Esophagus squamous epithelium (tissue), 5 donors: Measurements from ENCODE around the gene CHN2. TPM values are rescaled to one million over a fixed set of nuclear protein-coding genes. Genes with fewer than 3 reads are reported as not detected.

Experiments
- DNase-seq: peaks from one replicate; lab custom pipeline; 2025; lab: John Stamatoyannopoulos, UW
- H3K27ac ChIP-seq, 4 donors: fragments of 200-600 bp; sonication (generic); one replicate each; pipeline ENCODE4 v1.5.1; 2016 to 2019; ENCODE audit warnings: mild to moderate bottlenecking in 1 of 4
- H3K27me3 ChIP-seq, 4 donors: fragments of 200-600 bp; sonication (generic); 1 replicate in 3 of 4; 2 replicates in 1 of 4; pipeline versions ENCODE4 v1.5.1 to v1.6.0; 2017 to 2021; ENCODE audit warnings: antibody characterized with exemption in 1 of 4
- H3K36me3 ChIP-seq, 3 donors: fragments of 200-600 bp; sonication (generic); one replicate each; pipeline ENCODE4 v1.5.1; 2016 to 2019
- H3K4me1 ChIP-seq, 3 donors: fragments of 200-600 bp; sonication (generic); one replicate each; pipeline ENCODE4 v1.5.1; 2017 to 2019
- H3K4me3 ChIP-seq, 4 donors: fragments of 200-600 bp; sonication (generic); 1 replicate in 3 of 4; 2 replicates in 1 of 4; pipeline ENCODE4 v1.5.1; 2016 to 2019; ENCODE audit warnings: mild to moderate bottlenecking in 2 of 4, moderate library complexity in 1 of 4
- H3K9me3 ChIP-seq, 3 donors: fragments of 200-600 bp; sonication (generic); one replicate each; pipeline ENCODE4 v1.5.1; 2016 to 2019
- POLR2A ChIP-seq, 4 donors: fragments of 450-650 bp; IDR thresholded peaks; one replicate each; pipeline ENCODE4 v1.6.1; 2017; ENCODE audit warnings: antibody characterized with exemption in 4 of 4, mild to moderate bottlenecking in 4 of 4, moderate library complexity in 3 of 4
- WGBS, 2 donors: methylation state at CpG; one replicate each; pipeline ENCODE4 v1.1.5; 2018; 5-methylcytosine and 5-hydroxymethylcytosine counted together
- intact Hi-C: fragments of 100-400 bp; cut with DNase I; formaldehyde crosslinking; loops from one replicate; pipeline ENCODE4 v1.15.0; 2022
- total RNA-seq, 4 donors: library from RNA; depleted of rRNA; stranded (reverse); fragments of >200 nt; gene quantifications; one replicate each; pipeline ENCODE4 v1.1.0, GENCODE V29; 2016
- TF ChIP-seq, protein P1 (sequence below), 6 experiments: fragments of 450-650 bp in 4 of 6; fragments of 200-600 bp in 2 of 6; sonication (generic) in 2 of 6; IDR thresholded peaks; one replicate each; pipeline ENCODE4 v1.5.1; 2016 to 2019; ENCODE audit warnings: antibody characterized with exemption in 6 of 6, mild to moderate bottlenecking in 4 of 6, moderate library complexity in 4 of 6
- donor health status: DM: yes; HTN: yes; CAD: no.

CHN2 gene
- total RNA-seq, 4 donors from 2014 or later, result 0.08 to 8.6 (median 1.7) TPM

- H3K27me3 ChIP-seq, result no peaks in the 10 kb centered on the region
- no peak overlapping the region for H3K27ac ChIP-seq
- H3K4me3 ChIP-seq, result no peak overlapping the region
- no peaks in the 10 kb centered on the region for H3K9me3 ChIP-seq
- WGBS, 2 donors, result 97% methylated on average over 1 to 2 of the region's 2 CpGs
- no peaks in the 10 kb centered on the region for H3K36me3 ChIP-seq
- DNase-seq, result no peak
- intact Hi-C loops, result no loop called here
- TF ChIP-seq POLR2A (IDR thresholded peaks at IDR 0.05), result no peak
- TF ChIP-seq, protein P1, sequence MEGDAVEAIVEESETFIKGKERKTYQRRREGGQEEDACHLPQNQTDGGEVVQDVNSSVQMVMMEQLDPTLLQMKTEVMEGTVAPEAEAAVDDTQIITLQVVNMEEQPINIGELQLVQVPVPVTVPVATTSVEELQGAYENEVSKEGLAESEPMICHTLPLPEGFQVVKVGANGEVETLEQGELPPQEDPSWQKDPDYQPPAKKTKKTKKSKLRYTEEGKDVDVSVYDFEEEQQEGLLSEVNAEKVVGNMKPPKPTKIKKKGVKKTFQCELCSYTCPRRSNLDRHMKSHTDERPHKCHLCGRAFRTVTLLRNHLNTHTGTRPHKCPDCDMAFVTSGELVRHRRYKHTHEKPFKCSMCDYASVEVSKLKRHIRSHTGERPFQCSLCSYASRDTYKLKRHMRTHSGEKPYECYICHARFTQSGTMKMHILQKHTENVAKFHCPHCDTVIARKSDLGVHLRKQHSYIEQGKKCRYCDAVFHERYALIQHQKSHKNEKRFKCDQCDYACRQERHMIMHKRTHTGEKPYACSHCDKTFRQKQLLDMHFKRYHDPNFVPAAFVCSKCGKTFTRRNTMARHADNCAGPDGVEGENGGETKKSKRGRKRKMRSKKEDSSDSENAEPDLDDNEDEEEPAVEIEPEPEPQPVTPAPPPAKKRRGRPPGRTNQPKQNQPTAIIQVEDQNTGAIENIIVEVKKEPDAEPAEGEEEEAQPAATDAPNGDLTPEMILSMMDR (IDR thresholded peaks at IDR 0.05), result no peak
- no peaks in the 10 kb centered on the region for H3K4me1 ChIP-seq
Measured at GRCh38 chr7:29229066-29229465, 34.5 kb downstream of the CHN2 start.

DNA sequence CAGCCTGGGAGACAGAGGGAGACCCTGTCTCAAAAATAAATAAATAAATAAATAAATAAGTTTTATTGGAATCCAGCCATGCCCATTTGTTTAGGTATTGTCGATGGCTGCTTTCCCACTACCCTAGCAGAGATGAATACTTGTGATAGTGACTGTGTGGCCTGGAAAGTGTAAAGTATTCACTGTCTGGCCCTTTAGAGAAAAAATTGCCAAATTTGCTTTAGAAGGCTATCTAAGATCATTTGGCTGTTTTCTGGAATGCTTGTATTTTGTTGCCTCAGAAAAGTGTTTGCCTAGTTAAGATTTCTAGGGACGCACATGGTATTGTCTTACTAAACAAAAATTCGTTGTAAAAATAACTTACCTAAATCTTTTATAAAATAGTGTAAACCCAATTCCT, 35.4 kb downstream of the CHN2 start:
- no peaks in the 10 kb centered on the region for H3K36me3 ChIP-seq
- H3K9me3 ChIP-seq, result no peaks in the 10 kb centered on the region
- no peak overlapping the region for H3K27ac ChIP-seq
- TF ChIP-seq, protein P1 (IDR thresholded peaks at IDR 0.05), result no peak
- no peak for TF ChIP-seq POLR2A (IDR thresholded peaks at IDR 0.05)
- no peaks in the 10 kb centered on the region for H3K27me3 ChIP-seq
- intact Hi-C loops, result no loop called here
- 79 to 85% methylated on average over 3 of the region's 3 CpGs for WGBS, 2 donors
- no peak for DNase-seq
- H3K4me1 ChIP-seq, result no peaks in the 10 kb centered on the region
- no peak overlapping the region for H3K4me3 ChIP-seq

- no peaks in the 10 kb centered on the region for H3K4me1 ChIP-seq
- intact Hi-C loops, result no loop called here
- no peaks in the 10 kb centered on the region for H3K27me3 ChIP-seq
- H3K27ac ChIP-seq, result no peak overlapping the region
- H3K4me3 ChIP-seq, result no peak overlapping the region
- no peaks in the 10 kb centered on the region for H3K36me3 ChIP-seq
- TF ChIP-seq POLR2A (IDR thresholded peaks at IDR 0.05), result no peak
- TF ChIP-seq, protein P1 (IDR thresholded peaks at IDR 0.05), result no peak
- no peak for DNase-seq
- H3K9me3 ChIP-seq, result no peaks in the 10 kb centered on the region
- WGBS, 2 donors, result 84 to 88% methylated on average over 6 of the region's 6 CpGs
Measured at GRCh38 chr7:29230871-29231345, 36.3 kb downstream of the CHN2 start.

DNA sequence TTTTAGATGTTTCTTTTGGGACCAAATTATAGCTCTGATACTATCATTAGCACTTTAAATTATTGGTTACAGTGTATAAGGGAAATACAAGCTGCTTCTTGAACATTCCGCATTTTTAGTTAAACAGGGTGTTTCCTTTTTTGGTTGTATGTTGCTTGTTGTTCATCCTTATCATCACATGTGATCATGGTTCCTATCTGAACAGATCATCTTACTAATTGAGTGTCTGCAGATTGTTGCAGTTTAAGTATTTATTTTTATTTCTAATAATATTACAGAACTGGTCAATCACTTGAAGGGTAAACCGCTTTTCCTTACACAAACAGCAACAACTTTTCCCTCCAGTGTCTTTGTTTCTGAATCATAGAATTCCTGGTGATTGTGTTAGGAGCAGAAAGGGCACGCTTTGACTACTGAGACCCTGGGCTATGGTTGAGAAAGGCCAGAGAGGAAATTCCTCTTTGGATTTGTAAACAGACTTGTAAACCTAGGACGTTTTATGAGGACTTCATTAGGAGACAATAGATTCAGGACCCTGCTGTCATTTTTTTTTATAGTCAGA, 37.2 kb downstream of the CHN2 start:
- Histone ChIP-seq H3K27me3 (no peaks in the 10 kb centered on the region), H3K9me3 (no peaks in the 10 kb centered on the region), H3K4me3 (no peak overlapping the region), H3K4me1 (no peaks in the 10 kb centered on the region), H3K36me3 (no peaks in the 10 kb centered on the region), H3K27ac (no peak overlapping the region)
- intact Hi-C loops, result no loop called here
- TF ChIP-seq, protein P1 (IDR thresholded peaks at IDR 0.05), result no peak
- no peak for TF ChIP-seq POLR2A (IDR thresholded peaks at IDR 0.05)
- no peak for DNase-seq
- 64 to 65% methylated on average over 4 of the region's 4 CpGs for WGBS, 2 donors

GRCh38 chr7:29234438-29234837, 39.9 kb downstream of the CHN2 start:
- DNase-seq, result no peak
- Histone ChIP-seq H3K4me1 (no peaks in the 10 kb centered on the region), H3K36me3 (no peaks in the 10 kb centered on the region), H3K9me3 (no peaks in the 10 kb centered on the region), H3K27ac (no peak overlapping the region), H3K27me3 (no peaks in the 10 kb centered on the region), H3K4me3 (no peak overlapping the region)
- 75 to 94% methylated on average over 2 of the region's 2 CpGs for WGBS, 2 donors
- no peak for TF ChIP-seq POLR2A (IDR thresholded peaks at IDR 0.05)
- TF ChIP-seq, protein P1 (IDR thresholded peaks at IDR 0.05), result no peak
- intact Hi-C loops, result no loop called here
